K562 (cell line): ENCODE measurements around the gene SYMPK. TPM values are rescaled to one million over a fixed set of nuclear protein-coding genes. Genes with fewer than 3 reads are reported as not detected.

ENCODE experiments used
- BHLHE40 ChIP-seq: IDR thresholded peaks from 2 replicates; pipeline ENCODE4 v1.6.1; 2011; ENCODE audit warnings: low read length, improper control_type of control experiment
- CBX5 ChIP-seq: IDR thresholded peaks from 2 replicates; pipeline ENCODE4 v1.6.1; 2014; ENCODE audit warnings: low read depth, borderline replicate concordance
- DMBX1 ChIP-seq: fragments of 250-450 bp; sonication (Bioruptor Pico); IDR thresholded peaks from 2 replicates; pipeline ENCODE4 v1.8.0; 2022; ENCODE audit warnings: inconsistent platforms, mild to moderate bottlenecking, moderate library complexity, borderline replicate concordance
- E2F1 ChIP-seq: sonication (generic); formaldehyde crosslinking; IDR thresholded peaks from 2 replicates; pipeline ENCODE4 v1.8.1; 2023; ENCODE audit warnings: mild to moderate bottlenecking, missing genetic modification reagents, moderate library complexity
- FUS ChIP-seq: fragments of 200-400 bp; formaldehyde crosslinking; optimal IDR thresholded peaks from 2 replicates; pipeline ENCODE3; 2017; ENCODE audit warnings: low read depth, low read length
- GTF2E2 ChIP-seq: fragments of 200-800 bp; sonication (Bioruptor generic); IDR thresholded peaks from 2 replicates; pipeline ENCODE4 v1.6.1; 2016; ENCODE audit warnings: missing genetic modification characterization, missing compliant biosample characterization
- HINFP ChIP-seq: fragments of 450-650 bp; conservative IDR thresholded peaks from 2 replicates; pipeline ENCODE4 v1.6.1; 2016; ENCODE audit warnings: missing genetic modification characterization, low read depth, mild to moderate bottlenecking, control low read depth, missing compliant biosample characterization
- JUNB ChIP-seq: fragments of 450-650 bp; formaldehyde crosslinking; conservative IDR thresholded peaks from 2 replicates; pipeline ENCODE4 v1.4.0; 2020; ENCODE audit warnings: mild to moderate bottlenecking
- KAT2B ChIP-seq: IDR thresholded peaks from one replicate; pipeline ENCODE4 v1.6.1; 2012; ENCODE audit warnings: low read depth, mild to moderate bottlenecking, control low read depth, inconsistent platforms, low read length, moderate library complexity
- MAFF ChIP-seq: IDR thresholded peaks from 2 replicates; pipeline ENCODE4 v1.6.1; 2012; ENCODE audit warnings: low read length, improper control_type of control experiment
- MAFG ChIP-seq: fragments of 450-650 bp; conservative IDR thresholded peaks from 2 replicates; pipeline ENCODE4 v1.6.1; 2016; ENCODE audit warnings: missing genetic modification characterization, missing compliant biosample characterization
- NCOA4 ChIP-seq: fragments of 450-650 bp; IDR thresholded peaks from 2 replicates; pipeline ENCODE4 v1.6.1; 2018; ENCODE audit warnings: mild to moderate bottlenecking; ENCODE audit not compliant: partially characterized antibody
- PML ChIP-seq: IDR thresholded peaks from 2 replicates; pipeline ENCODE4 v1.6.1; 2012; ENCODE audit warnings: low read length, inconsistent platforms
- PPARD ChIP-seq: fragments of 250-450 bp; sonication (Bioruptor Pico); IDR thresholded peaks from 2 replicates; pipeline ENCODE4 v1.8.0; 2022; ENCODE audit warnings: inconsistent platforms, mild to moderate bottlenecking, moderate library complexity
- RAD51 ChIP-seq: fragments of 450-650 bp; IDR thresholded peaks from 2 replicates; pipeline ENCODE4 v1.7.1; 2016; ENCODE audit warnings: low read depth, mild to moderate bottlenecking, borderline replicate concordance
- RBM17 ChIP-seq: fragments of 200-400 bp; formaldehyde crosslinking; IDR thresholded peaks from 2 replicates; pipeline ENCODE4 v1.6.1; 2017; ENCODE audit warnings: low read depth, mild to moderate bottlenecking, low read length, borderline replicate concordance
- SAFB2 ChIP-seq: fragments of 200-400 bp; formaldehyde crosslinking; IDR thresholded peaks from 2 replicates; pipeline ENCODE4 v1.6.1; 2018; ENCODE audit warnings: borderline replicate concordance, low read length, low read depth, moderate library complexity; ENCODE audit not compliant: severe bottlenecking
- polyA plus RNA-seq, 8 experiments: library from polyadenylated mRNA; depleted of rRNA in 4 of 8; stranded (reverse) in 5 of 8; unstranded in 3 of 8; fragments of >200 nt; fragmentation: Nextera tagmentation in 2 of 8; fragmentation: Illumina TruSeq in 1 of 8; extraction: Ambion mirVana in 2 of 8; extraction: Trizol in 1 of 8; gene quantifications; 2 replicates each; pipeline versions ENCODE4 v1.2.1 to v1.2.3, GENCODE V29; 2011 to 2014; ENCODE audit warnings: inconsistent platforms in 1 of 8, missing spikeins in 1 of 8
- total RNA-seq, 7 experiments: library from RNA; depleted of rRNA in 6 of 7; stranded (reverse); fragments of >200 nt in 6 of 7; fragmentation: Illumina TruSeq in 2 of 7; extraction: Trizol in 2 of 7; gene quantifications; 2 replicates each; pipeline versions ENCODE4 v1.2.1 to v1.2.3, GENCODE V29; 2011 to 2021; ENCODE audit warnings: low replicate concordance in 1 of 7
- TF ChIP-seq, protein P1 (sequence below): fragments of 450-650 bp; IDR thresholded peaks from 2 replicates; pipeline ENCODE4 v1.6.1; 2016; ENCODE audit warnings: low read depth

The SYMPK gene
- total and polyA plus RNA-seq, 9 of the 15 experiments (the other 6 are each of a cell fraction or from before 2014, with no cell fraction given), result 0.73 to 95.5 (median 58.4) TPM

GRCh38 chr19:45768984-45769782 is 93.8 kb downstream of the SYMPK start, which contains the start of gene SIX5 (continued):
- TF ChIP-seq FUS, result no peak
- no peak for TF ChIP-seq MAFF
- TF ChIP-seq JUNB (CRISPR knock-in tag), result no peak
- no peak for TF ChIP-seq DMBX1 (CRISPR knock-in tag)
- TF ChIP-seq GTF2E2 (tag), result no peak
- no peak for TF ChIP-seq MAFG (tag)
- TF ChIP-seq BHLHE40, result 0 out of 2 replicates have a peak, but pooled peaks have one; percentile 4
- no peak for TF ChIP-seq CBX5
- TF ChIP-seq SAFB2, result no peak
- no peak for TF ChIP-seq KAT2B
- TF ChIP-seq, protein P1, sequence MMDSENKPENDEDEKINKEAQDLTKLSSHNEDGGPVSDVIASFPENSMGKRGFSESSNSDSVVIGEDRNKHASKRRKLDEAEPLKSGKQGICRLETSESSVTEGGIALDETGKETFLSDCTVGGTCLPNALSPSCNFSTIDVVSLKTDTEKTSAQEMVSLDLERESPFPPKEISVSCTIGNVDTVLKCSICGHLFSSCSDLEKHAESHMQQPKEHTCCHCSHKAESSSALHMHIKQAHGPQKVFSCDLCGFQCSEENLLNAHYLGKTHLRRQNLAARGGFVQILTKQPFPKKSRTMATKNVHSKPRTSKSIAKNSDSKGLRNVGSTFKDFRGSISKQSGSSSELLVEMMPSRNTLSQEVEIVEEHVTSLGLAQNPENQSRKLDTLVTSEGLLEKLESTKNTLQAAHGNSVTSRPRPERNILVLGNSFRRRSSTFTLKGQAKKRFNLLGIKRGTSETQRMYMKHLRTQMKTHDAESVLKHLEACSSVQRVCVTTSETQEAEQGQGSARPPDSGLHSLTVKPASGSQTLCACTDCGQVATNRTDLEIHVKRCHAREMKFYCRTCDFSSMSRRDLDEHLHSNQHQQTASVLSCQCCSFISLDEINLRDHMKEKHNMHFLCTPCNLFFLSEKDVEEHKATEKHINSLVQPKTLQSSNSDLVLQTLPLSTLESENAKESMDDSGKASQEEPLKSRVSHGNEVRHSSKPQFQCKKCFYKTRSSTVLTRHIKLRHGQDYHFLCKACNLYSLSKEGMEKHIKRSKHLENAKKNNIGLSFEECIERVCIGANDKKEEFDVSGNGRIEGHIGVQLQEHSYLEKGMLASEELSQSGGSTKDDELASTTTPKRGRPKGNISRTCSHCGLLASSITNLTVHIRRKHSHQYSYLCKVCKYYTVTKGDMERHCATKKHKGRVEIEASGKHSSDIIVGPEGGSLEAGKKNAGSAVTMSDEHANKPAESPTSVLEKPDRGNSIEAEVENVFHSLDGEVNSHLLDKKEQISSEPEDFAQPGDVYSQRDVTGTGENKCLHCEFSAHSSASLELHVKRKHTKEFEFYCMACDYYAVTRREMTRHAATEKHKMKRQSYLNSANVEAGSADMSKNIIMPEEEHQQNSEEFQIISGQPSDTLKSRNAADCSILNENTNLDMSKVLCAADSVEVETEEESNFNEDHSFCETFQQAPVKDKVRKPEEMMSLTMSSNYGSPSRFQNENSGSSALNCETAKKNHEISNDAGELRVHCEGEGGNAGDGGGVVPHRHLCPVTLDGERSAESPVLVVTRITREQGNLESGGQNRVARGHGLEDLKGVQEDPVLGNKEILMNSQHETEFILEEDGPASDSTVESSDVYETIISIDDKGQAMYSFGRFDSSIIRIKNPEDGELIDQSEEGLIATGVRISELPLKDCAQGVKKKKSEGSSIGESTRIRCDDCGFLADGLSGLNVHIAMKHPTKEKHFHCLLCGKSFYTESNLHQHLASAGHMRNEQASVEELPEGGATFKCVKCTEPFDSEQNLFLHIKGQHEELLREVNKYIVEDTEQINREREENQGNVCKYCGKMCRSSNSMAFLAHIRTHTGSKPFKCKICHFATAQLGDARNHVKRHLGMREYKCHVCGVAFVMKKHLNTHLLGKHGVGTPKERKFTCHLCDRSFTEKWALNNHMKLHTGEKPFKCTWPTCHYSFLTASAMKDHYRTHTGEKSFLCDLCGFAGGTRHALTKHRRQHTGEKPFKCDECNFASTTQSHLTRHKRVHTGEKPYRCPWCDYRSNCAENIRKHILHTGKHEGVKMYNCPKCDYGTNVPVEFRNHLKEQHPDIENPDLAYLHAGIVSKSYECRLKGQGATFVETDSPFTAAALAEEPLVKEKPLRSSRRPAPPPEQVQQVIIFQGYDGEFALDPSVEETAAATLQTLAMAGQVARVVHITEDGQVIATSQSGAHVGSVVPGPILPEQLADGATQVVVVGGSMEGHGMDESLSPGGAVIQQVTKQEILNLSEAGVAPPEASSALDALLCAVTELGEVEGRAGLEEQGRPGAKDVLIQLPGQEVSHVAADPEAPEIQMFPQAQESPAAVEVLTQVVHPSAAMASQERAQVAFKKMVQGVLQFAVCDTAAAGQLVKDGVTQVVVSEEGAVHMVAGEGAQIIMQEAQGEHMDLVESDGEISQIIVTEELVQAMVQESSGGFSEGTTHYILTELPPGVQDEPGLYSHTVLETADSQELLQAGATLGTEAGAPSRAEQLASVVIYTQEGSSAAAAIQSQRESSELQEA, result no peak
- TF ChIP-seq HINFP (tag), result no peak
- TF ChIP-seq NCOA4, result no peak
- TF ChIP-seq RBM17, result no peak
- TF ChIP-seq PPARD (CRISPR knock-in tag), result no peak
- TF ChIP-seq E2F1 (CRISPR knock-in tag), result no peak
- no peak for TF ChIP-seq RAD51
- TF ChIP-seq PML, result no peak
